Osteoblast (primary cell): ENCODE results near the gene CHRNA4. TPM values are rescaled to one million over a fixed set of nuclear protein-coding genes. Genes with fewer than 3 reads are reported as not detected.

Experiments used
- DNase-seq: peaks from one replicate; pipeline ENCODE4 v3.0.0; 2011; ENCODE audit warnings: low spot score, mixed read lengths; ENCODE audit not compliant: insufficient read length; ENCODE audit errors: missing footprints
- H2AFZ ChIP-seq: 2 replicates; pipeline ENCODE4 v1.6.0; 2011; ENCODE audit warnings: mild to moderate bottlenecking, low read length
- H3K27ac ChIP-seq: 2 replicates; pipeline ENCODE4 v1.5.1; 2011; ENCODE audit warnings: mild to moderate bottlenecking, low read depth, low read length, moderate library complexity
- H3K27me3 ChIP-seq: 2 replicates; pipeline ENCODE4 v1.6.0; 2012; ENCODE audit warnings: mild to moderate bottlenecking, control low read depth, inconsistent platforms, low read length, moderate library complexity; ENCODE audit not compliant: insufficient read depth
- H3K36me3 ChIP-seq: 2 replicates; pipeline ENCODE4 v1.5.1; 2011; ENCODE audit warnings: mild to moderate bottlenecking, low read length, control low read depth, moderate library complexity; ENCODE audit not compliant: insufficient read depth
- H3K4me1 ChIP-seq: 2 replicates; pipeline ENCODE4 v1.5.1; 2011; ENCODE audit warnings: mild to moderate bottlenecking, low read length, control low read depth, moderate library complexity; ENCODE audit not compliant: insufficient read depth
- H3K4me2 ChIP-seq: 2 replicates; pipeline ENCODE4 v1.6.0; 2011; ENCODE audit warnings: mild to moderate bottlenecking, low read length; ENCODE audit not compliant: insufficient read depth
- H3K4me3 ChIP-seq: fragments of 200-600 bp; sonication (generic); 3 replicates; pipeline ENCODE4 v1.5.1; 2012; ENCODE audit warnings: mild to moderate bottlenecking, low read length, inconsistent platforms; ENCODE audit not compliant: insufficient read depth
- H3K79me2 ChIP-seq: 2 replicates; pipeline ENCODE4 v1.6.0; 2012; ENCODE audit warnings: mild to moderate bottlenecking, low read length, control low read depth, inconsistent platforms; ENCODE audit not compliant: insufficient read depth
- H3K9me3 ChIP-seq: 2 replicates; pipeline ENCODE4 v1.5.1; 2011; ENCODE audit warnings: low read depth, low read length, control low read depth
- H4K20me1 ChIP-seq: 2 replicates; pipeline ENCODE4 v1.6.0; 2012; ENCODE audit warnings: mild to moderate bottlenecking, low read length, control low read depth; ENCODE audit not compliant: insufficient read depth
- total RNA-seq: library from RNA; depleted of rRNA; stranded (reverse); fragments of >200 nt; gene quantifications from 2 replicates; pipeline ENCODE4 v1.2.3, GENCODE V29; 2012
- TF ChIP-seq, protein P1 (sequence below): IDR thresholded peaks from 2 replicates; pipeline ENCODE4 v1.5.1; 2011; ENCODE audit warnings: mild to moderate bottlenecking, low read depth, low read length, moderate library complexity; ENCODE audit errors: extremely low read depth

Gene CHRNA4
- total RNA-seq, 1 donor = not detected

DNA sequence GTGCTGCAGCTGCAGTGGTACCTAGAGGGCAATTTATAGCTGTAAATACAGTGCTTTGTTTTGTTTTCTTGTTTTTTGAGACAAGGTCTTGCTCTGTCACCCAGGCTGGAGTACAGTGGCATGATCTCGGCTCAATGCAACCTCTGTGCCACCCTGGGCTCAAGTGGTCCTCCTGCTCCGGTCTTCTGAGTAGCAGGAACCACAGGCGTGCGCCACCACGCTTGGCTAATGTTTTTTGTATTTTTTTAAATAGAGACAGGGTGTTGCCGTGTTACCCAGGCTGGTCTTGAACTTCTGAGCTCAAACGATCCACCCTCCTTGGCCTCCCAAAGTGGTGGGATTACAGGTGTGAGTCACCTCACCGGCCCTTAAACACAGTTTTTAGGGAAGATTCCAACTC is 26.8 kb downstream of the CHRNA4 start:
- Histone ChIP-seq H2AFZ (no peak overlapping the region), H3K36me3 (no peaks in the 10 kb centered on the region), H3K4me3 (no peak overlapping the region), H3K27me3 (peaks cover 17% of the 10 kb centered on the region), H3K79me2 (no peaks in the 10 kb centered on the region), H3K9me3 (peaks cover 3% of the 10 kb centered on the region), H4K20me1 (no peaks in the 10 kb centered on the region), H3K4me1 (peaks cover 13% of the 10 kb centered on the region), H3K4me2 (no peak overlapping the region), H3K27ac (no peak overlapping the region)
- DNase-seq = no peak
- TF ChIP-seq, protein P1, sequence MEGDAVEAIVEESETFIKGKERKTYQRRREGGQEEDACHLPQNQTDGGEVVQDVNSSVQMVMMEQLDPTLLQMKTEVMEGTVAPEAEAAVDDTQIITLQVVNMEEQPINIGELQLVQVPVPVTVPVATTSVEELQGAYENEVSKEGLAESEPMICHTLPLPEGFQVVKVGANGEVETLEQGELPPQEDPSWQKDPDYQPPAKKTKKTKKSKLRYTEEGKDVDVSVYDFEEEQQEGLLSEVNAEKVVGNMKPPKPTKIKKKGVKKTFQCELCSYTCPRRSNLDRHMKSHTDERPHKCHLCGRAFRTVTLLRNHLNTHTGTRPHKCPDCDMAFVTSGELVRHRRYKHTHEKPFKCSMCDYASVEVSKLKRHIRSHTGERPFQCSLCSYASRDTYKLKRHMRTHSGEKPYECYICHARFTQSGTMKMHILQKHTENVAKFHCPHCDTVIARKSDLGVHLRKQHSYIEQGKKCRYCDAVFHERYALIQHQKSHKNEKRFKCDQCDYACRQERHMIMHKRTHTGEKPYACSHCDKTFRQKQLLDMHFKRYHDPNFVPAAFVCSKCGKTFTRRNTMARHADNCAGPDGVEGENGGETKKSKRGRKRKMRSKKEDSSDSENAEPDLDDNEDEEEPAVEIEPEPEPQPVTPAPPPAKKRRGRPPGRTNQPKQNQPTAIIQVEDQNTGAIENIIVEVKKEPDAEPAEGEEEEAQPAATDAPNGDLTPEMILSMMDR = no peak

- Histone ChIP-seq H3K4me2 (no peak overlapping the region), H3K36me3 (no peaks in the 10 kb centered on the region), H4K20me1 (no peaks in the 10 kb centered on the region), H3K79me2 (no peaks in the 10 kb centered on the region), H2AFZ (no peak overlapping the region), H3K9me3 (peaks cover 3% of the 10 kb centered on the region), H3K4me3 (no peak overlapping the region), H3K27me3 (peaks cover 14% of the 10 kb centered on the region), H3K27ac (no peak overlapping the region), H3K4me1 (peaks cover 12% of the 10 kb centered on the region)
- DNase-seq = no peak
- TF ChIP-seq, protein P1 = no peak
Observed at GRCh38 chr20:63333241-63333836, 27.8 kb downstream of the CHRNA4 start.

- no peak overlapping the region for H3K27ac ChIP-seq
- no peaks in the 10 kb centered on the region for H3K36me3 ChIP-seq
- peaks cover 14% of the 10 kb centered on the region for H3K27me3 ChIP-seq
- H2AFZ ChIP-seq = no peak overlapping the region
- H3K4me1 ChIP-seq = peaks cover 5% of the 10 kb centered on the region
- H3K79me2 ChIP-seq = no peaks in the 10 kb centered on the region
- H3K9me3 ChIP-seq = peaks cover 3% of the 10 kb centered on the region
- no peak overlapping the region for H3K4me2 ChIP-seq
- no peaks in the 10 kb centered on the region for H4K20me1 ChIP-seq
- TF ChIP-seq, protein P1 = no peak
- DNase-seq = no peak
- no peak overlapping the region for H3K4me3 ChIP-seq
Observed at GRCh38 chr20:63332488-63333240, 28.5 kb downstream of the CHRNA4 start.

- no peaks in the 10 kb centered on the region for H4K20me1 ChIP-seq
- no peak overlapping the region for H3K27ac ChIP-seq
- DNase-seq = no peak
- H3K4me3 ChIP-seq = no peak overlapping the region
- no peaks in the 10 kb centered on the region for H3K79me2 ChIP-seq
- no peak overlapping the region for H2AFZ ChIP-seq
- H3K36me3 ChIP-seq = no peaks in the 10 kb centered on the region
- peaks cover 14% of the 10 kb centered on the region for H3K27me3 ChIP-seq
- H3K4me1 ChIP-seq = no peaks in the 10 kb centered on the region
- peaks cover 3% of the 10 kb centered on the region for H3K9me3 ChIP-seq
- no peak overlapping the region for H3K4me2 ChIP-seq
- TF ChIP-seq, protein P1 = no peak
Observed at GRCh38 chr20:63331741-63332400, 29.3 kb downstream of the CHRNA4 start.
